Stomach smooth muscle (tissue), 2 donors: ENCODE measurements around the gene TMEM106C.

Experiments used
- H3K27ac ChIP-seq: one replicate; pipeline ENCODE4 v1.7.0; 2013; ENCODE audit warnings: mild to moderate bottlenecking, low read length, inconsistent platforms
- H3K27me3 ChIP-seq, 2 donors: one replicate each; pipeline ENCODE4 v1.7.0; 2013; ENCODE audit warnings: low read length in 2 of 2; ENCODE audit not compliant: insufficient read depth in 2 of 2, control insufficient read depth in 1 of 2
- H3K36me3 ChIP-seq, 2 donors: one replicate each; pipeline ENCODE4 v1.7.0; 2013; ENCODE audit warnings: low read length in 2 of 2; ENCODE audit not compliant: control insufficient read depth in 2 of 2, insufficient read depth in 2 of 2
- H3K4me1 ChIP-seq: one replicate; pipeline ENCODE4 v1.7.0; 2013; ENCODE audit warnings: low read length; ENCODE audit not compliant: control insufficient read depth, insufficient read depth
- H3K4me3 ChIP-seq, 2 donors: one replicate each; pipeline ENCODE4 v1.7.0; 2013; ENCODE audit warnings: low read length in 2 of 2
- H3K9ac ChIP-seq, 2 donors: one replicate each; pipeline ENCODE4 v1.7.0; 2013; ENCODE audit warnings: low read length in 2 of 2, mild to moderate bottlenecking in 1 of 2
- H3K9me3 ChIP-seq, 2 donors: one replicate each; pipeline ENCODE4 v1.7.0; 2013; ENCODE audit warnings: low read length in 2 of 2; ENCODE audit not compliant: control insufficient read depth in 2 of 2
- donor health status: healthy.
- donor health status: Pancreatic carcinoma.

The TMEM106C gene

DNA sequence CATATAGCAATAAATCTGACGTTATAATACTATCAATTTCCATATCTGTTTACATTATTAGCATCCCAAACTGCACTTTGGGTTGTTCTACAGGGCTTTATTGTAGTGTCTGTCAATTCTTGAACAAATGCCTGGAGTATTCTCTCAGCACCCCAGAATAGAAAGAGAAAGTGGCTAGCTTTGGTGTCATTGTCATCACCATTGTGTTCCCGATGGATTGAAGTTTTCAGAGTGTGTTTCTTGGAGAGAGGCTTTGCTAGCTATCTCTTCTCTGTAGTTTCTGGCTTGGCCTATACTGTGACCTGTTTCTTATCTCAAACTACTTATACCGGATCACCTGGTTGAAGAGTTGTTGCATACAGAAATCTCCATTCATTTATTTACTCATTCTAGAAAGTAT is 6.4 kb downstream of the TMEM106C start:
- Histone ChIP-seq H3K36me3 (peaks cover 19 to 27% of the 10 kb centered on the region in 2 donors), H3K9ac (no peak overlapping the region), H3K27ac (no peak overlapping the region), H3K4me3 (no peak overlapping the region), H3K9me3 (no peaks in the 10 kb centered on the region), H3K27me3 (no peaks in the 10 kb centered on the region), H3K4me1 (no peaks in the 10 kb centered on the region)

DNA sequence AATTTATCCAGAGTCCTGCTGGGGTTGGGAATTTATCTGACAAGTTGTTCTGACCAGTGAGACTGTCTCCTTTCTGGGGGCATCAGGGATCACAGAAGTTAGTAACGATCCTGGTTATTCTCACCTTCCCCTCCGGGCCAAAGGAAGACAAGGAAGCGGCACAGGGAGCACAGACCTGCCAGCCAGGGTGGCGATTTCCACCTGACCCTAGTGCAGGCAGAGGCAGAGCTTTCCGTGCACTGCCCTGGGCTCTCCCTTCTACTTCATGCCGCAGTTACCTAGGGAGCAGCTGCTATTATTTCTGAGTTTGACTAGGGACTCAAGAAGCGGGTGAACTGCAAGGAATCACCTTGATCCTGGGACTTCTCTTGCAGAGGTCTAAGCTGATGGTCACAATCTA is 7.4 kb downstream of the TMEM106C start:
- no peaks in the 10 kb centered on the region for H3K27me3 ChIP-seq
- no peaks in the 10 kb centered on the region for H3K9me3 ChIP-seq
- H3K4me1 ChIP-seq: no peaks in the 10 kb centered on the region
- no peak overlapping the region for H3K9ac ChIP-seq
- H3K27ac ChIP-seq: no peak overlapping the region
- no peak overlapping the region for H3K4me3 ChIP-seq
- peaks cover 19 to 22% of the 10 kb centered on the region in 2 donors for H3K36me3 ChIP-seq

DNA sequence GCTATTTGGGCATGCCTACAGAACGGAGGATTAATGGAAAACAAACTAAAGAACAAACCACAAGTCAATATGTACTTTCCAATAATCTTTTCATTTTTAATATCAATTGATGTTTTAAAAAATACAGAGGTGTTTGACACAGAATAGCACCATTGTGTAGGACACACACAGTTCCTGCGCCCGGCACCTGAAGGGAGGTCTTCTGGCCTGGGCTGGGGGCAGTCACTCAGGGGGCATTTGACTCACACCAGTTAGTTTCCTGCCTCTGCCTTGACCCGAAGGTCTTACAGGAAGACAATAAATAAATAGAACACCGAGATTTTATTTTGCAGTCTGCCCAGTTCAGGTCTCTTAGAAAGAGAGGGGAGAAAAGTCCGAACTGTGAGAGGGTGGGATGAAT is 9.5 kb downstream of the TMEM106C start:
- Histone ChIP-seq H3K4me3 (no peak overlapping the region), H3K27me3 (no peaks in the 10 kb centered on the region), H3K9me3 (no peaks in the 10 kb centered on the region), H3K36me3 (peaks cover 12 to 14% of the 10 kb centered on the region in 2 donors), H3K27ac (no peak overlapping the region), H3K9ac (no peak overlapping the region), H3K4me1 (no peaks in the 10 kb centered on the region)

DNA sequence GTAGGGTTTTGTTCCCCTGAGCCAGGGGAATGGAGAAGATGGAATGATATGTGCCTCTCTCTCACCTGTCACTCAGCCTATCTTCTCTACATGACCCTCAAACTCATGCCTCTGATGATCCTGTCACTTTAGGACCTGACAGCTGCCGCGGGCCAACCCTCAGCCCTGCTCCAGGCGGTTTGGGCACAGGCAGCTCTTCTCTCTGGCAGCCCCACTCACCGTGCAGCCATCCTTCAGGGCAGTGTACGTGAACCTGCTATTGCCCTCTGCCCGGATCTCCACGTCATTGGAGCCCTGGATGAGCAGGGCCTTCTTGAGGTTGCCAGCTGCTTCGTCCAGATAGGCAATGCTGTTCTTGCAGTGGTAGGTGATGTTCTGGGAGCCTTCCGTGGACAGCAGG is 10.5 kb downstream of the TMEM106C start:
- no peaks in the 10 kb centered on the region for H3K9me3 ChIP-seq
- H3K4me3 ChIP-seq: no peak overlapping the region
- no peaks in the 10 kb centered on the region for H3K27me3 ChIP-seq
- no peak overlapping the region for H3K27ac ChIP-seq
- H3K9ac ChIP-seq: no peak overlapping the region
- H3K36me3 ChIP-seq: peaks cover 6 to 7% of the 10 kb centered on the region in 2 donors
- H3K4me1 ChIP-seq: no peaks in the 10 kb centered on the region

DNA sequence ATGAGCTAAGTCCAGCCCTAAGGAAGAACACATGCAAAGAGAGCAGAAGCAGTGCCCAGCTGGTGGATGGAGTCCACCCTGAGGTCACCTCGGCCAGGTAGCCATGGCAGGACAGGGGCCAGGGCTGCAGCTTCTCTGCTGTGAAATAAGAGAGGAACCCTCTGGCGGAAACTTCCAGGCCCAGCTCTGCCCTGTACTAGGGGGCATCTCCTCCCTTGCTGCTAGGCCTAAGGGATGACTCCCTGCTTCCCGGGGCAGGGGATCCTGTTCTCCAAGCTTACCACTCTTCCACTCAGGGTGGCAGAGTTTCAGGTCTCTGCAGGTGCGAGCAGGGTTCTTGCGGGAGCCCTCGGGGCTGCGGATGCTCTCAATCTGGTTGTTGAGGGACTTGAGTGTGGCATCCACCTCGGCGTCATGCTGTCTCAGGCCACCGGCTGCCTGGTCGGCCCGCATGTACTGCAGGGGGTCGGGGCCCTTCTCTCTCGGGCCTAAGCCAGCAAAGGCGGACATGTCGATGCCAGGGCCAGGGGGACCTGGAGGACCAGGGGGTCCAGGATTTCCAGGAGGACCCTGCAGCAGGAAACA is 11.7 kb downstream of the TMEM106C start:
- no peak overlapping the region for H3K9ac ChIP-seq
- H3K36me3 ChIP-seq: peaks cover 0 to 2% of the 10 kb centered on the region in 2 donors
- no peaks in the 10 kb centered on the region for H3K4me1 ChIP-seq
- no peaks in the 10 kb centered on the region for H3K27me3 ChIP-seq
- H3K9me3 ChIP-seq: no peaks in the 10 kb centered on the region
- no peak overlapping the region for H3K4me3 ChIP-seq
- no peak overlapping the region for H3K27ac ChIP-seq

DNA sequence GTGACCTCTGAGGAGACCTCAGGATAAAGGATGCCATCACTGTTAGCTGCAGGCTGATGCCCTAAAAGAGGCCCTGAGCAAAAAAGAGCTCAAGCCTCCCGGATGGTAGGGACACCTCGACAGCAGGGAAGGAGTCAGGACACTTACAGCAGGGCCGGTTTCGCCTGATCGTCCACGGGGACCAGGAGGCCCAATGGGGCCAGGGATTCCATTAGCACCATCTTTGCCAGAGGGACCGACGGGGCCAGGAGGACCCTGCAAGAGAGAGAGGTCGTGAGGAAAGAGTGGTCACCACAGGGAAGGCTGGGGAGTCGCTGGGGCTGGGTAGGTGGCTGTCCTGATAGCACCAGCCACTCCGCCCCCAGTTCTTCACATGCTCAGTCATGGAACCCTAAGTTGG is 12.4 kb downstream of the TMEM106C start:
- Histone ChIP-seq H3K9me3 (no peaks in the 10 kb centered on the region), H3K9ac (no peak overlapping the region), H3K36me3 (no peaks in the 10 kb centered on the region), H3K4me1 (no peaks in the 10 kb centered on the region), H3K27ac (no peak overlapping the region), H3K4me3 (no peak overlapping the region), H3K27me3 (no peaks in the 10 kb centered on the region)

DNA sequence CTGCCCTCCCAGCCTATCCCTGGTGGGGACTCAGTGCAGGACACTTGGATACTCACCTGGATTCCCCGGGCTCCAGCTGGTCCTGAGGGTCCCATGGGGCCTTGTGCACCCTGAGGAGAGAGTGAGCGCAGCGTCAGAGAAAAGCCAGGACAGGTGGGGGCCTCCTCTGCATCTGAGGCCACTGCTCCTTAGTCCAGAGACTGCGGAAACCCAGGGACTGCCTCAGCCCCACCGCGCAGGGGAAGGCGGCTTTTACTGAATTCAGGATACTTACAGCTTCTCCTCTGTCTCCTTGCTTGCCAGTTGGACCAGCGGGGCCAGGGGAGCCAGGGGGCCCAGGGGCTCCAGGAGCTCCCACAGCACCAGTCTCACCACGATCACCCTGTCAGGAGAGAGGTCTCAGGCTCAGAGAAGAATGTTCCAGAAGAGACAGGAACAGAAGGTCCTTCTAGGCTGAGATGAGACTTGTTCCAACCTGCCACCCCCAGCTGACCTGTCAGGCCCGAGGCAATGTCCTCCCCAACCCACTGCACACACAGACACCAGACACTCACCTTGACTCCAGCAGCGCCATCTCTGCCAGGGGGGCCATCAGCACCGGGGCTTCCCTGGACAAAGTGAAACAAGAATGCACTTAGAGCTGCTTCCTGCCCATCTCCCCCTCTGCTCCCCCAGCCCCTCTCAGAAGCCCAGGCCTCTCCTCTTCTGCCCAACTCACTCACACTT is 13.8 kb downstream of the TMEM106C start:
- Histone ChIP-seq H3K27ac (no peak overlapping the region), H3K4me1 (no peaks in the 10 kb centered on the region), H3K4me3 (no peak overlapping the region), H3K9ac (no peak overlapping the region), H3K27me3 (no peaks in the 10 kb centered on the region), H3K9me3 (no peaks in the 10 kb centered on the region), H3K36me3 (no peaks in the 10 kb centered on the region)

DNA sequence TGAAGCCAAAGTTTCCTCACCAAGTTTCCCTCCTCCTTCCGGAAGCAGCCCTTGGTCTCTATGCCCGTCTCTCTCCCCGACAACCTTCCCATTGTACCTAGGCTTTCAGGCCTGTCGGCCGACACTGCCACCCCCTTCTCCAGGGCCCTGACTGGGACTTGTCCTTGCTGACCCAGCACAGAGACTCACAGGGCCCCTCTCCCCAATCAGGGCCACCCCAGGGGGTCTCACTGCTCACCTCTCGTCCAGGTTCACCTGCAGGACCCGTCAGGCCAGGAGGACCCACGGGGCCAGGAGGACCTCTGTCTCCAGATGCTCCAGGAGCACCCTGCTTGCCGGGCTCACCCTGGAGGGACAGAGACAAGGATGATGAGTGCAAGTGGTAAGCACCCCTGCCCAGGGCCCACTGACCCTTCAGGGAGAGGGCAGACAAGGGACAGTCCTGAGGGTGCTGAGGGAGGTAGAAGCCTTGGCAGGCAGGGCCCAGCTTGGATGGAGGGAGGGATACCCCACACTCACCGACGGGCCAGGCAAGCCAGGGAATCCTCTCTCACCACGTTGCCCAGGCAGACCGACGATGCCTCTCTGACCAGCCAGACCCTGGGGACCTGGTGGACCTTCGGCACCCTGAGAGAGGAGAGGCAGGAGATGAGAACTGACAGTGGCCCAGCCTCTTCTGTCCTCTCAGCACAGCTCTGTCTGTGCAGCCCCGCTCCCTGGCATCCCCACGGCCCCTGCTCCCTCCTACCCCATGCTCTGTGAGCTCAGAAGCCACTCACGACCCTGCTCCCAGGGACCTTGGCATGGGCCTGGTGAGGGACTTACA is 14.6 kb downstream of the TMEM106C start:
- H3K27me3 ChIP-seq: no peaks in the 10 kb centered on the region
- no peaks in the 10 kb centered on the region for H3K4me1 ChIP-seq
- H3K9ac ChIP-seq: no peak overlapping the region
- H3K36me3 ChIP-seq: no peaks in the 10 kb centered on the region
- no peak overlapping the region for H3K4me3 ChIP-seq
- H3K27ac ChIP-seq: no peak overlapping the region
- no peaks in the 10 kb centered on the region for H3K9me3 ChIP-seq

DNA sequence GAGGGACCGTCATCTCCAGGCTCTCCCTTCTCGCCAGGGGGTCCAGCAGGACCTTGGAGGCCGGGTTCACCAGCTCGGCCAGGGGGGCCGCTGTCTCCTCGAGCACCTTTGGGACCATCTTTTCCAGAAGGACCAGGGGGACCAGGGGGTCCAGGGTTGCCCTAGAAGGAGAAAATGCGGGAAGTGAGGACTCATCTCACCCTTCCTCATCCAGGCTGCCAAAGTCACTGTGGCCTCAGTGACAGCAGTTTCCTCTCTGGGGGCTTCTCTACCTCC is 15.1 kb downstream of the TMEM106C start:
- Histone ChIP-seq H3K27me3 (peaks cover 0 to under 1% of the 10 kb centered on the region in 2 donors), H3K27ac (no peak overlapping the region), H3K9me3 (no peaks in the 10 kb centered on the region), H3K36me3 (no peaks in the 10 kb centered on the region), H3K4me1 (no peaks in the 10 kb centered on the region), H3K4me3 (no peak overlapping the region), H3K9ac (no peak overlapping the region)

DNA sequence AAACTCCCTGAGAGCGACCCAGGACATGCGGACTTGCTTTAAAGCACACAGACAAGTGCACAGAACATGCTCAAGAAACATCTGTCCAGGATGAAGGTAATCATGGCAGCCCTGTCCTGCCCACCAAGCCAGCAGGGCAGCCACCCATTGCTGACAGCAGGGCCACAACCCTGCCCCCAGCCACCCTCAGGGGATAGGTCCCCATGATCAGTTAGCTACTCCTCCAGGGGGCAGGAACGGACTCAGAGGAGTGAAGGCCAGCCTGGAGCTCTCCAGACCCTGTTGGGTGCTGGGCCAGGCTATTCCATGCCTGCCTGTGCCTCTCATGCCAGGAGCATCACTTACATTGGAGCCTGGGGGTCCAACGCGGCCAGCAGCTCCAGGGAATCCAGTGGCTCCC is 15.8 kb downstream of the TMEM106C start:
- Histone ChIP-seq H3K27ac (no peak overlapping the region), H3K27me3 (peaks cover 0 to 2% of the 10 kb centered on the region in 2 donors), H3K9me3 (no peaks in the 10 kb centered on the region), H3K4me3 (no peak overlapping the region), H3K36me3 (no peaks in the 10 kb centered on the region), H3K9ac (no peak overlapping the region), H3K4me1 (no peaks in the 10 kb centered on the region)

DNA sequence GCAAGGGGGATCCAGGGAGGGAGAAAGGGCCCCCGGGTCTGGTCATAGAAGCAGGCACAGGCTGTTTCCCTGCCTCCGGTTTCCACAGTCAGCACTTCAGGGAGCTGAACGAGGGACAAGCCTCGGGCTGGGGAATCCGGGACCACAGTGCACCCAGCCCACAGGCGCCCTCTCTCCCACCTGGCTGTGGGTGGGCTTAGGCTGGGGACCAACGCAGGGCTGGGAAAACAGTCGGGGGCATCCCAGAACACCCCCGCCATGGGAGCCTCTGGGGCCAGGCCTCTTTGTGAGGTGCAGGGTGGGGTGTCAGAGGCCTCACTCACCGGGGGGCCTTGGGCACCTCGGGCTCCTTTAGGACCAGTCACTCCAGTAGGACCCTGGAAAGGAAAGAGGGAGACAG is 16.3 kb downstream of the TMEM106C start:
- H3K27ac ChIP-seq: no peak overlapping the region
- H3K9ac ChIP-seq: no peak overlapping the region
- H3K4me1 ChIP-seq: no peaks in the 10 kb centered on the region
- no peak overlapping the region for H3K4me3 ChIP-seq
- H3K9me3 ChIP-seq: no peaks in the 10 kb centered on the region
- H3K36me3 ChIP-seq: no peaks in the 10 kb centered on the region
- H3K27me3 ChIP-seq: peaks cover 0 to 2% of the 10 kb centered on the region in 2 donors
